ENCODE measurements around the gene CFAP58. TPM values are rescaled to one million over a fixed set of nuclear protein-coding genes. Genes with fewer than 3 reads are reported as not detected.

The CFAP58 gene
- total and polyA plus RNA-seq, 2 donors (not counting 3 experiments of a cell fraction or from before 2014, with no cell fraction given), result 0.07 to 0.29 TPM

DNA sequence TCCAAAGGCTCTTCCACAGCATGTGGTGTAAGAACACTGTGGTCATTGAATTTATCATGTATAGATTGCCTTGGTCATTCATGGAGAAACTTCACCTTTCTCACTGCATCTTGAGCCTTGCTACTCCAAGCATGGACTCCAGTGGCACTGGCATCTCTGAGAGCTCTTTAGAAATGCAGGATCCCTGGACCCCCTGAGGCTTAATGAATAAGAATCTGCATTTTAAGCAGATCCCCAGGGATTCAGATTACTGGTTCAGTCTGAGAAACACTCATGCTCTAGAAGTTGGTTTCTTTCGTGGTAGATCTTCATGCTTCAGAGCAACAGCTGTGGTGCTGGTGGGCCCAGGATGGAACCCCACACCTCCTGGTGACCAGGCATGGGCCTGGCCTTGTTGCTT is 63.2 kb downstream of the CFAP58 start:
- ChIA-PET CTCF (interaction anchor here (0.8 kb wide), 1 partner anchor 63 kb away, joined by 3 read pairs; the partner anchor contains the start of gene CFAP58), POLR2A (no interaction called here)
- no peak overlapping the region for H3K4me3 ChIP-seq (replicated peaks in 1 of 3; ENCODE audit: insufficient read depth in 1 of 3, low read depth in 1 of 3, low read length in 3 of 3)
- dilution Hi-C loops (cut with MboI; ENCODE audit: extremely low pct_ligation_motif_present, low sequenced_read_pairs) (no loop called here), intact Hi-C loops (cut with micrococcal nuclease) (no loop called here)
- DNase-seq (ENCODE audit: low read depth, low spot score), result no peak
- TF ChIP-seq FOS (IDR thresholded peaks at IDR 0.05; ENCODE audit: borderline replicate concordance, insufficient read depth, low read length) (no peak), MYC (IDR thresholded peaks at IDR 0.05; ENCODE audit: low read depth, low read length) (no peak), JUN (IDR thresholded peaks at IDR 0.05; ENCODE audit: borderline replicate concordance, insufficient read depth, insufficient read length, low read depth) (no peak), GATA2 (IDR thresholded peaks at IDR 0.05; ENCODE audit: insufficient read depth, insufficient read length, low read depth, low read length) (no peak), POLR2AphosphoS5 (IDR thresholded peaks at IDR 0.05; ENCODE audit: insufficient read depth, low read depth, low read length) (no peak), POLR2A (IDR thresholded peaks at IDR 0.05; ENCODE audit: low read depth, low read length) (no peak), EZH2 (IDR thresholded peaks at IDR 0.05; ENCODE audit: borderline replicate concordance, low read depth, low read length, severe bottlenecking) (no peak)
- TF ChIP-seq, protein P1, sequence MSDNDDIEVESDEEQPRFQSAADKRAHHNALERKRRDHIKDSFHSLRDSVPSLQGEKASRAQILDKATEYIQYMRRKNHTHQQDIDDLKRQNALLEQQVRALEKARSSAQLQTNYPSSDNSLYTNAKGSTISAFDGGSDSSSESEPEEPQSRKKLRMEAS (IDR thresholded peaks at IDR 0.05; ENCODE audit: insufficient read depth, insufficient read length), result no peak
- TF ChIP-seq, protein P2, sequence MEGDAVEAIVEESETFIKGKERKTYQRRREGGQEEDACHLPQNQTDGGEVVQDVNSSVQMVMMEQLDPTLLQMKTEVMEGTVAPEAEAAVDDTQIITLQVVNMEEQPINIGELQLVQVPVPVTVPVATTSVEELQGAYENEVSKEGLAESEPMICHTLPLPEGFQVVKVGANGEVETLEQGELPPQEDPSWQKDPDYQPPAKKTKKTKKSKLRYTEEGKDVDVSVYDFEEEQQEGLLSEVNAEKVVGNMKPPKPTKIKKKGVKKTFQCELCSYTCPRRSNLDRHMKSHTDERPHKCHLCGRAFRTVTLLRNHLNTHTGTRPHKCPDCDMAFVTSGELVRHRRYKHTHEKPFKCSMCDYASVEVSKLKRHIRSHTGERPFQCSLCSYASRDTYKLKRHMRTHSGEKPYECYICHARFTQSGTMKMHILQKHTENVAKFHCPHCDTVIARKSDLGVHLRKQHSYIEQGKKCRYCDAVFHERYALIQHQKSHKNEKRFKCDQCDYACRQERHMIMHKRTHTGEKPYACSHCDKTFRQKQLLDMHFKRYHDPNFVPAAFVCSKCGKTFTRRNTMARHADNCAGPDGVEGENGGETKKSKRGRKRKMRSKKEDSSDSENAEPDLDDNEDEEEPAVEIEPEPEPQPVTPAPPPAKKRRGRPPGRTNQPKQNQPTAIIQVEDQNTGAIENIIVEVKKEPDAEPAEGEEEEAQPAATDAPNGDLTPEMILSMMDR (IDR thresholded peaks at IDR 0.05; ENCODE audit: extremely low read depth in 1 of 2, insufficient read depth in 1 of 2, low read depth in 1 of 2, low read length in 2 of 2), result no peak
- no peaks in the 10 kb centered on the region for H3K4me1 ChIP-seq (ENCODE audit: control insufficient read depth, extremely low read depth, insufficient read depth, low read length)
- no peak overlapping the region for H2AFZ ChIP-seq (ENCODE audit: low read depth, low read length)
- H3K36me3 ChIP-seq (ENCODE audit: control insufficient read depth in 2 of 2, extremely low read depth in 1 of 2, insufficient read depth in 2 of 2, low read length in 2 of 2), result no peaks in the 10 kb centered on the region
- no peaks in the 10 kb centered on the region for H3K9me1 ChIP-seq (replicated peaks; ENCODE audit: control insufficient read depth, extremely low read depth, insufficient read depth, low read length)
- no peaks in the 10 kb centered on the region for H3K79me2 ChIP-seq (ENCODE audit: control insufficient read depth, insufficient read depth, low read length)
- no peak overlapping the region for H3K4me2 ChIP-seq (ENCODE audit: insufficient read depth, low read length)
- no peak overlapping the region for H3K27ac ChIP-seq (ENCODE audit: insufficient read depth, low read depth, low read length)
- H3K27me3 ChIP-seq (ENCODE audit: control insufficient read depth in 2 of 2, insufficient read depth in 2 of 2, low read length in 2 of 2), result no peaks in the 10 kb centered on the region
- no TSS peak for BruUV-seq (replicated peaks)
- no peak overlapping the region for H3K9ac ChIP-seq (replicated peaks; ENCODE audit: extremely low read depth, insufficient read depth, low read length)
- no peaks in the 10 kb centered on the region for H4K20me1 ChIP-seq (replicated peaks; ENCODE audit: control insufficient read depth, extremely low read depth, insufficient read depth, low read length)
- no peaks in the 10 kb centered on the region for H3K9me3 ChIP-seq (replicated peaks; ENCODE audit: control insufficient read depth, insufficient read depth, low read length)
- no peak for FAIRE-seq
